Adipose tissue (tissue), 3 donors: Measurements from ENCODE around the gene STRIT1. TPM values are rescaled to one million over a fixed set of nuclear protein-coding genes. Genes with fewer than 3 reads are reported as not detected.
"Not testable (repeated sequence)": the region's sequence is repeated elsewhere in the genome, so short reads cannot be mapped to it uniquely, and the experiment has no call there.

Source experiments
- H3K27ac ChIP-seq: one replicate; pipeline ENCODE4 v1.5.1; 2013; ENCODE audit warnings: low read depth, low read length
- WGBS, 3 donors: extraction: QIAGEN DNeasy Blood & Tissue Kit; methylation state at CpG; one replicate each; pipeline ENCODE4 v1.1.7; 2013; 5-methylcytosine and 5-hydroxymethylcytosine counted together
- polyA plus RNA-seq, 3 donors: library from polyadenylated mRNA; stranded (reverse); fragments of 200-250 nt; gene quantifications; one replicate each; pipeline ENCODE4 v1.2.3, GENCODE V29; 2013
- donor health status: healthy with polysubstance abuse.
- donor health status: Bipolar disorder and iron deficiency.
- donor health status: healthy.

The STRIT1 gene
- polyA plus RNA-seq, 3 donors, result 0.15 to 0.84 TPM; not detected in 1

DNA sequence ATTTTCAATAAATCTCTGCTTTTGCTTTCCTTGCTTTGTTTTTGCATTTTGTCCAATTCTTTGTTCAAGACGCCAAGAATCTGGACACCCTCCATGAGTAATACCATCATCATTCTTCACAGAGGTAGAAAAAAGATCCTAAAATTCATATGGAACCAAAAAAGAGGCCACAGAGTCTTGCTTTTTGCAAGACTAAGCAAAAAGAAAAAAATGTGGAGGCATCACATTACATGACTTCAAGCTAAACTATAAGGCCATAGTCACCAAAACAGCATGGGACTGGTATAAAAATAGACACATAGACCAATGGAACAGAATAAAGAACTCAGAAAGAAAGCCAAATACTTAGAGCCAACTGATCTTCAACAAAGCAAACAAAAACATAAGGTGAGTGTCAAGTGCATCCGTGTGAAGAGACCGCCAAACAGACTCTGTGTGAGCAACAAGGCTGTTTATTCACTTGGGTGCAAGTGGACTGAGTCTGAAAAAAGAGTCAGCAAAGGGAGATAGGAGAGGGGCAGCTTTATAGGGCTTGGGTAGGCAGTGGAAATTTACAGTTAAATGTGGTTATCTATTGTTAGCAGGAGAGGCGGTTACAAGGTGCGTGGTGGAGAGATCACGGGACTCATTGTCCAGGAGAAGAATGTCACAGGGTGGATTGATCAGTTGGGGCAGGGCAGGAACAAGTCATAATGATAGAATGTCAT is 10.9 kb downstream of the STRIT1 start:
- H3K27ac ChIP-seq, result no peak overlapping the region
- 80 to 86% (median 83%) methylated on average over 6 of the region's 6 CpGs for WGBS, 3 donors

DNA sequence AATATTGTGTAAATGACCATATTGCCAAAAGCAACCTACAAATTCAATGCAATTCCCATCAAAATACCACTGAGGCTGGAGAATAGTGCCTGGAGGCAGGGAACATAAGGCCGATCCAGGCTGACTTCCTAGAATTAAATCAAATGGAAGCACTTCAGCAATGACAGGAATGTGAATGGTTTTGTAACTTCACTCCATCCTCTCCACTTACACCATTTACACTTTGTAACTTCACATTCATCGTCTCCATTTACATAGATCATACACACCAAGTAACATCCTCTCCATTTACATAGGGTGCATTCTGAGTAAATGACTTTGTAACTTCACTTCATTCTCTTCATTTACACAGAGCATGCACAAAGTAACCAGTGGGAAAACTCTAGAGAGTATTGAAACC is 11.6 kb downstream of the STRIT1 start:
- H3K27ac ChIP-seq, result no peak overlapping the region
- 77 to 85% (median 84%) methylated on average over 2 of the region's 2 CpGs for WGBS, 3 donors

DNA sequence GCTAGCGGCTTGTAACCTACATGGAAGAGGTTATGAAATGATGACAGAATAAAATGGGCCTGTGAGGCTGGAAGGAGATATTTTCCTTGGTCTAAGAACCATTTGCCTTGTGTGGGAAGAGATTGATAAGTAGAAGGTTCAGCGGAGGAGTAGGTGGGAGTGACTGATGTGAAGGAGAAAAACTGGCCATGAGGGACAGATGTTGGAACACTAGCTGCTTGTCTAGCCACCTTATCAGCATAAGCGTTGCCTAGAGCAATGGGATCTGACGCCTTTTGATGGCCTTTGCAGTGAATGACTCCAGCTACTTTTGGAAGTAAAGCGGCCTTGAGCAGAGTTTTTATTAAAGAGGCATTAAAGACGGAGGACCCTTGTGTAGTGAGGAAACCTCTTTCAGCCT is 17.4 kb downstream of the STRIT1 start:
- 76 to 90% (median 89%) methylated on average over 6 of the region's 6 CpGs for WGBS, 3 donors
- not testable (repeated sequence) for H3K27ac ChIP-seq

DNA sequence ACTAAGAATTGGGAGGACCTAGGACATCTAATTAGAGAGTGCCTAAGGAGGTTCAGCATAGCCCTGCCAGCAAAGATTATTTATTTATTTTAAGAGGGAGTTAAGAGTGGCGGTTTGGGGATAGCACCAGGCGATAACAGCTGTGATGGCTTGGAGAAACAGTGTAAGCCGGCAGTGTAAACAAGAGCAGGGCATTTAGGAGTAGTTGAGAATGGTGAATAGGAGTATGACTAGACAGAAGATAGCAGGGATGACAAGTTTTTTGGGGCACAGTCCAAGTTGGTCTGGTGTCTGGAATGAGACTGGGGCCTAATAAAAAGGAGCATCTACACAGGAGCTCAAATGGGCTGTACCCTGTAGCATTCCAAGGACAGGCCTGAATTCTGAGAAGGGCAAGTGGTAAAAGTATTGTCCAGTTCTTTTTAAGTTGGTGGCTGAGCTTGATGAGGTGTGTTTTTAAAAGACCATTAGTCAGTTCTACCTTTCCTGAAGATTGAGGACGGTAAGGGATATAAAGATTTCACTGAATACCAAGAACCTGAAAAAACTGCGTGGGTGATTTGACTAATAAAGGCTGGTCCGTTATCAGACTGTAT is 18.2 kb downstream of the STRIT1 start:
- WGBS, 3 donors, result 76 to 91% (median 88%) methylated on average over 6 of the region's 6 CpGs
- H3K27ac ChIP-seq, result not testable (repeated sequence)

DNA sequence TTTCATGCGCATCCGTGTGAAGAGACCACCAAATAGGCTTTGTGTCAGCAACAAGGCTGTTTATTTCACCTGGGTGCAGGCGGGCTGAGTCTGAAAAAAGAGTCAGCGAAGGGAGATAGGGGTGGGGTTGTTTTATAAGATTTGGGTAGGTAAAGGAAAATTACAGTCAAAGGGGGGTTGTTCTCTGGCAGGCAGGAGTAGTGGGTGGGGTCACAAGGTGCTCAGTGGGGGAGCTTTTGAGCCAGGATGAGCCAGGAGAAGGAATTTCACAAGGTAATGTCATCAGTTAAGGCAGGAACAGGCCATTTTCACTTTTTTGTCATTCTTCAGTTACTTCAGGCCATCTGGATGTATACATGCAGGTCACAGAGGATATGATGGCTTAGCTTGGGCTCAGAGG is 19.0 kb downstream of the STRIT1 start:
- 83 to 95% (median 91%) methylated on average over 4 of the region's 4 CpGs for WGBS, 3 donors

DNA sequence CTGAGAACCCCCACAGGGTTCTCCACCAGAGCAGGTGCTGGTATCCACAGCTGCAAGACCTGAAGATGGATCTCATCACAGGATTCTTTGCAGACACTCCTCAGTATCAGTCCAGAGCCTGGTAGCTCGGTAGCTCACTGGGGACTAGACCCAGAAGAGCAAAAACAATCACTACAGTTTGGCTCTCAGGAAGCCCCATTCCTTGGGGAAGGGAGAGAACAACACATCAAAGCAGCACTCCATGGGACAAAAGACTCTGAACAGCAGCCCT is 22.2 kb downstream of the STRIT1 start:
- 71 to 78% (median 78%) methylated on average over 1 of the region's 1 CpG for WGBS, 3 donors
- H3K27ac ChIP-seq, result no peak overlapping the region

More for the DNA sequence above, 19.0 kb downstream of the STRIT1 start:
- H3K27ac ChIP-seq, result not testable (repeated sequence)

DNA sequence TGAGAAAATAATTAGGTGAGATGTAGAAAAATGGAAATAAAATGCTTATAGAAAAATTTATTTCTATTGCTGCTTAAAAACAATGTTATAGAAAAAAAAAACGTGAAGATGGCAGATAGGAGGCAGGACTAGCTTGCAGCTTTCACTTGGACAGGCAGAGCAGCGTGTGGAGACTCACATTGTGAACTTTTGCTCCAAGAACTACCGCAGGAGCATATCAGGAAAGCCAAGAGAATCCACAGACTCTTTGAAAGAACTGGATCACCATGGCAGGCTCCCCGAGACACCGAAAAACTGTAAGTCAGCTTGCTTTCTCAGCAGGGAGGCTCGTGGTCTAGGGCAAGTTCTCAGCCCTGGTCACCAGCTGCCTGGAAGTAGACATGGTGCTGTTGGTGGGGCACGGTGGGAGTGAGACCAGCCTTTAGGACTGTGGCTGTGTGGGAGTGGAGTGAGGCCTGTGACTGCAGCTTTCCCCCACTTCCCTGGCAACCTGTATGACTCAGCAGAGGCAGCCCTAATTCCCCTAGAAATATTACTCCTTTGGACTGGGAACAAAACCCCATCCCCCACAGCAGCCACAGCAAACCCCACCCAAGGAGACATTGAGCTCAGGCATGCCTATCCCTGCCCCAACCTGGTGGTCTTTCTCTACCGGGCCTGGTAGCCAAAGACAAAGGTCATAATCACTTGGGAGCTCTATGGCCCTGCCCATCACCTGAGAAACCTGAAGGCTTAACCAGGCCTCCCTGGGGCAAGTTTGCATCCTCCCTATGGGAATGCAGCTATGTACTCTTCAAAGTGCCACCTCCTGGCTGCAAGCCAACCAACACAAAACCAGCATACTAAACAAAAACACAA is 22.8 kb downstream of the STRIT1 start:
- H3K27ac ChIP-seq, result no peak overlapping the region
- WGBS, 3 donors, result 75 to 84% (median 79%) methylated on average over 8 of the region's 8 CpGs

DNA sequence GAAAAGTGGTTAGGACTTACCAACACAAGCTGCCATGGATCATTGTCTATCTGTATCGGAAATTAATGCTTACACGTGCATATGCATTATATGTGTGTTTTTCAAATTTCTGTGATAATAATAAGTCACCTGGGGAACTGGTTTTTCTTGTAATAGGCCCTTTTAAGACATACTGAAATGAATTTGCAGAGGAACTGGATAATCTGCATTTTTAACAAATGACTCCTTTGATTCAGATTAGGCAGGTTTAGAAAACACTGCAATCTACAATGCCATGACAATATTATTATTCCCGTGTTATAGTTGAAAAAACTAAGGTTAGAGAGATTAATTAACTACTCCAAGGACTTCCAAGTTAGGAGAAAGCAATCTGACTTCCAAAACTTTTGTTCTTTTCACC is 23.4 kb downstream of the STRIT1 start:
- H3K27ac ChIP-seq, result no peak overlapping the region
- 48 to 85% (median 84%) methylated on average over 3 of the region's 3 CpGs for WGBS, 3 donors

DNA sequence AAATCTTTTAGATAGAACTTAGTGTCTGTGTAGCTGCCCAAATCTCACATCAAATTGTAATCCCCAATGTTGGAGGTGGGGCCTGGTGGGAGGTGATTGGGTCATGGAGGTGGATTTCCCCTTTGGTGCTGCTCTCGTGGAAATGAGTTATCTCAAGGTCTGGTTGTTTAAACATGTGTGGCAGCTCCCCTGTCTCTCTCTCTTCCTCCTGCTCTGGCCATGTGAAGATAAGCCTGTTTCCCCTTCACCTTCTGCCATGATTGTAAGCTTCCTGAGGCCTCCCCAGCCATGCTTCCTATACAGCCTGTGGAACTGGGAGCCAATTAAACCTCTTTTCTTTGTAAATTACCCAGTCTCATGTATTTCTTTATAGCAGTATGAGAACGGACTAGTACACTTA is 30.6 kb downstream of the STRIT1 start:
- H3K27ac ChIP-seq, result not testable (repeated sequence)
- WGBS, 3 donors, result 46 to 78% (median 65%) methylated on average over 2 of the region's 2 CpGs

DNA sequence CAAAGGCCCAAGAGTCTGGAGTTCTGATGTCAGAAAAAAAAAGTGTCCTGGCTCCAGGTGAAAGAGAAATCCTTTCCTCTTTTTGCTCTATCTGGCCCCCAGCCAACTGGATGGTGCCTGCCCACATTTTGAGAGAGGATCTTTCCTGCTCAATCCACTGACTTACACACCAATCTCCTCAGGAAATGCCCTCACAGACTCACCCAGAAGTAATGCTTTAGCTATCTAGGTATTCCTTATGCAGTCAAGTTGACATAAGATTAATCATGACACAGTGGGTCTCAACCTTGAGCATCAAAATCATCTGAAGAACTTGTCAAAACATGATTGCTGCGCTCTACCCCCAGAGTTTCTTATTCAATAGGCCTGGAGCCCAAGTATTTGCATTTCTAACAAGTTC is 31.2 kb downstream of the STRIT1 start:
- WGBS, 3 donors, result 81 to 93% (median 89%) methylated on average over 1 of the region's 1 CpG
- H3K27ac ChIP-seq, result no peak overlapping the region

DNA sequence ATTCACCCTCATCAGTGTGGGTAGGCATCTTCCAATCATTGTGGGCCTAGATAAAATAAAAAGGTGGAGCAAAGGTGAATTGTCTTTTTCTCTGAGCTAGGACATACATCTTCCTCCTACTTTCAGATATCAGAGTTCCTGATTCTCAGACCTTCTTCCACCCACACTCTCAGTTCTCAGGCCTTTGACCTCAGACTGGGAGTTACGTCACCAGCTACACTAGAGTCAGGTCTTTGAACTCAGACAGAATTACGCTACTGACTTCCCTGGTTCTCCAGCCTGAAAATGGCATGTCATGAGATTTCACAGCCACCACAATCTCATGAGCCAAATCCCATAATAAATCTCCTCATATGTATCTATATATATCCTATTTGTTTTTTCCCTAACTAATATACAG is 39.0 kb downstream of the STRIT1 start:
- H3K27ac ChIP-seq, result no peak overlapping the region
- WGBS, 3 donors, result 74 to 81% (median 76%) methylated on average over 2 of the region's 2 CpGs

DNA sequence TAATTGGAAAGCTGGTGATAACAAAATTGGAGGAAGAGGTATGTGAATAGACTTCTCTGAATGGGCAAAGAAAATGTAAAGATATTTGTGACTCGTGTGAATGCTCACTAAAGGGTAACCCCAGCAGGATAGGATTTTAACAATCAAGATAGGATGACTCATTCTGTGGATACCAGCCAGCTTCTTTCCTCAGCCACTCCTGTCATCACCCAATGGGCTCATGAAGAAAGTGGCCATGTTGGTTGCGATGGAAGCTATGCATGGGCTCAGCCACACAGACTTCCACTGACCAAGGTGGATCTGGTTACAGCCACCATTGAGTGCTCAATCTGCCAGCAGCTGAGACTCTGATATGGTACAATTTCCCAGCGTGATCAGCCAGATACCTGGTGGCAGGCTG is 40.9 kb downstream of the STRIT1 start:
- 80 to 92% (median 87%) methylated on average over 3 of the region's 3 CpGs for WGBS, 3 donors
- no peak overlapping the region for H3K27ac ChIP-seq

DNA sequence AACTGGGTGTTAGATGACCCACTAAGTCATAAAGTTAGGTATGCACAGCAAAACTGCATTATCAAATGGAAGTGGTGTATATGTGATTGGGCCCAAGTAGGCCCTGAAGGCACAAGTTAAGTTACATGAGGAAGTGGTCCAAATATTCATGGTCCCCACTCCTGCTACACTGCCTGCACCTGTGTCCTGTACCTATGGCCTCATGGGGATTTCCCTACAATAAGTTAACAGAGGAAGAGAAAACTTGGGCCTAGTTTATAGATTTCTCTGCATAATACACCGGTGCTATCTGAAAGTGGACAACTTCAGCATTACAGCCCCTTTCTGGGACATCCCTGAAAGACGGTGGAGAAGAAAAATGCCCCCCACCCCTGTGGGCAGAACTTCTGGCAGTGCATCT is 41.5 kb downstream of the STRIT1 start:
- H3K27ac ChIP-seq, result no peak overlapping the region
- 42 to 96% (median 48%) methylated on average over 2 of the region's 2 CpGs for WGBS, 3 donors

DNA sequence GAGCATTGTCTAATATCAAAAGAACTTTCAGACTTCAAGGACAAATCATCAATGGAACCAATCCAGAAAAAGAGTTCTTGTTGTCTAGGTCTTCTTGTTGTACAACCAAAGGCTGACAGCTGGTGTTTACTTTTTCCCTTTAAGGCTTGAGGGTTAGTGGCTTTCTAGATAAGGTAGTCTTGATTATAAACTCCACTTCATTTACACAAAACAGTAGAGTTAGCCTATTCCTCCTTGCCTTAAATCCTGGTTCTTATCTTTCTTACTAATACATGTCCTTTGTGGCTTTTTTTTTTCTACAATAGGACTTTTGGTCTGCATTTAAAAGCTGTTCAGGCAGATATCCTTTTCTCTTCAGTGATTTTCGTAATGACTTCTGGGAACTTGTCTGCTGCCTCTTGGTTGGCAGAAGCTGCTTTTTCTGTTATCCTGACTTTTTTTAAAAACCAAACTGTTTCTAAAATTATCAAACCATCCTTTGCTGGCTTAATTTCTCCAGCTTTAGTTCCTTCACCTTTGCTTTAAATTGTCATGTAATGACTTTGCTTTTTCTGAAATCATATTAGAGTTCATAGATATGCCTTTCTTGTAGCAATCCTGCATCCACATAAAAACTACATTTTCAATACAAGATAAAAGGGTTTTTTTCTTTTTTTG is 44.8 kb downstream of the STRIT1 start:
- H3K27ac ChIP-seq, result no peak overlapping the region
- 76 to 83% (median 77%) methylated on average over 1 of the region's 1 CpG for WGBS, 3 donors

DNA sequence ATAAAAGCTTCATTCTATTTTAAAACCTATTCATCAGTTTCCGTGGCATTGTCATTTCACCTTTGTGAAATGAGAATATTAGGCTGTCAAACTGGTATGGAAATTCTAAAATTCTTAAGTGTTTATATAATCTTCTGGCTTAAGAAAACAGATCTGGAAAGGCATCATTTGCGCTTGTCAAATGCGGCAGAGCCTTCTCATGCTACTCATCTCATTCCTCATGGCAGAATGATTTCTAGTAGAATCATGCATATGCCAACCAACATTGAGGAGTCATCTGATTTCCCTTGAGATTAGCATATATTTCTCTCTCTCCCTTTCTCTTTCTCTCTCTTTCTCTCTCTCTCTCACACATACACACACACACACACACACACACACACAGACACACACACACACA is 48.8 kb downstream of the STRIT1 start:
- WGBS, 3 donors, result 81 to 94% (median 89%) methylated on average over 3 of the region's 3 CpGs
- H3K27ac ChIP-seq, result no peak overlapping the region

DNA sequence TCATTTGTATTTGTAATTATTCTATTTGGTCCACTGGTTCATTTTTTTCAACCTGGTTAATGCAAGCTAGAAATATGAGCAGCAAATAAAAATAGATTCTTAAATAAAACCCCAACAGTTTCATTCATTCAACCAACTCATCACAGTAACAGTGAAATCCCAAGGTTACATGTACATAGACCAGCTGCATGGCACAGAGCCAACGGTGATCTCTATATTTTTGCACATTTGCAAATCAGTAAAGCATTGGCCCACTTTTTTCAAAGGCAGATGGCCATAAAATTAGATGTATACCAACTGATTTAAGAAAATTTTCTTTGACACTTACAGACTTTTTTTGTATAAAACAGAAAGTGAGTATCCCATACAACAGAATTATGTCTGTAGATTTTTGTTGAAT is 49.3 kb downstream of the STRIT1 start:
- 34 to 63% (median 55%) methylated on average over 1 of the region's 1 CpG for WGBS, 3 donors
- no peak overlapping the region for H3K27ac ChIP-seq

DNA sequence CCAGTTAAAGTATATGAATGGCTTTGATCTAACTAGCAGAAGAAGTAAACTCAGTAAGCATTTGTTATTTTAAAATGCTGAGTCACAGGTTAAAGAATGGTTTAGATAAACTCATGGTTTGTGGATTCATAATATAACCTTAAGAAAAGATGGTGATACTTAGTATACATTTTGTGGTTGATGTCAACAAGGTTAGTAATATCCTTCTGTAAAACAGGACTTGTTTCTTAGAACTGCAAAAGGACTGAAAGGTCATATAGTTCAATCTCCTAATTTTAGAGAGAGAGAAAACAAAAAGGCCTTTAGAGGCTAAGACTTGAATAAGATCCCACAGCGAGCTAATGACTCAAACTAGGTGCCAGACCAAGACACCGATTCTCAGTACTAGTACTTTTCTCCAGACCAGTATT is 50.0 kb downstream of the STRIT1 start:
- WGBS, 3 donors, result 73 to 88% (median 79%) methylated on average over 2 of the region's 2 CpGs
- no peak overlapping the region for H3K27ac ChIP-seq

DNA sequence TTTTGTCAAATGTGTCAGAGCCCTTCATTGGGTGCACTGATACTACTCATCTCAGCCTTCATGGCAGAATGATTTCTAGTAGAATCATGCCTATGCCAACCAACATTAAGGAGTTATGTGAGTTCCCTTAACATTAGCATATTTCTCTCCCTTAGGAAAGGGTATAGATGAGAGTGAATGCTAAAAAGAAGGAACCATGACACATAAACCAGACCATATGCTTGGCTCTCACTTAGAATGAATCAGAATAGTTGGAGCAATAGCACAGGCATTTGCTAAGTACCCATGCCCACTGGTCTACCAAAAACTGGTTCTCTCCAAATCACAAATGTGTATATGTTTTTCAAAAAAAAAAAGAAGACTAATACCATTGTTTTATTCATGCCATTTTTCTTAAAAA is 51.1 kb downstream of the STRIT1 start:
- H3K27ac ChIP-seq, result no peak overlapping the region

DNA sequence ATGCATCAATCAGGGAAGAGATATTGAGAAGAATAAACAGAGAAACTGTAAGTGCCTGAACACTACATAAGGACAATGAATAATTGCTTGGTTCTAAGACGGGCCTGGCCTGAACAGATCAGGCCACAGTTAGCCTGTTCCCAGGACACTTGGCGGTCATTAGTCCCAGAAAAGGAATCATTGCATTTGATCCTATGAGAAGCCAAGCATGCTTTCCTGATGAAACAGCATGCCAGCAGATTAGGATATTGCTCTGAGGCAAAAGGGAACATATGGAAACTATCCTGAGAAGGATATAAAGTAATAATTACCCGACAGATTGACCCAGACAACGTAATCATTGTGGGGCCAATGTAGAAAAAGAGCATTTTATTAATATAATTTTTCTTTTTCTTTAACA is 51.9 kb downstream of the STRIT1 start:
- 63 to 68% (median 66%) methylated on average over 4 of the region's 4 CpGs for WGBS, 3 donors
- no peak overlapping the region for H3K27ac ChIP-seq
